Measurements from ENCODE around the gene PACSIN2.
"Not testable (repeated sequence)": the region's sequence is repeated elsewhere in the genome, so short reads cannot be mapped to it uniquely, and the experiment has no call there.

PACSIN2 gene

GRCh38 chr22:42932857-42933484, 82.0 kb downstream of the PACSIN2 start:
- CTCF ChIA-PET: interaction anchor here (1.4 kb wide), 1 partner anchor 65 kb away, joined by 4 read pairs; no protein-coding TSS in a partner anchor
- Mint-ChIP-seq H3K4me3 (no peak overlapping the region), H3K27me3 (no peaks in the 10 kb centered on the region), H3K27ac (no peak overlapping the region), H3K4me1 (peaks cover 43% of the 10 kb centered on the region), H3K36me3 (no peaks in the 10 kb centered on the region), H3K9me3 (no peaks in the 10 kb centered on the region)
- DNase-seq: no peak

GRCh38 chr22:42932197-42932519, 82.8 kb downstream of the PACSIN2 start:
- CTCF ChIA-PET: no interaction called here
- Mint-ChIP-seq H3K27me3 (no peaks in the 10 kb centered on the region), H3K27ac (no peak overlapping the region), H3K36me3 (no peaks in the 10 kb centered on the region), H3K4me3 (no peak overlapping the region), H3K9me3 (no peaks in the 10 kb centered on the region), H3K4me1 (peaks cover 35% of the 10 kb centered on the region)
- DNase-seq: no peak

GRCh38 chr22:42931421-42932196, 83.3 kb downstream of the PACSIN2 start:
- H3K4me3 Mint-ChIP-seq: no peak overlapping the region
- H3K36me3 Mint-ChIP-seq: no peaks in the 10 kb centered on the region
- H3K27me3 Mint-ChIP-seq: no peaks in the 10 kb centered on the region
- no peak for DNase-seq
- H3K4me1 Mint-ChIP-seq: peaks cover 31% of the 10 kb centered on the region
- no peaks in the 10 kb centered on the region for H3K9me3 Mint-ChIP-seq
- CTCF ChIA-PET: no interaction called here
- H3K27ac Mint-ChIP-seq: no peak overlapping the region

DNA sequence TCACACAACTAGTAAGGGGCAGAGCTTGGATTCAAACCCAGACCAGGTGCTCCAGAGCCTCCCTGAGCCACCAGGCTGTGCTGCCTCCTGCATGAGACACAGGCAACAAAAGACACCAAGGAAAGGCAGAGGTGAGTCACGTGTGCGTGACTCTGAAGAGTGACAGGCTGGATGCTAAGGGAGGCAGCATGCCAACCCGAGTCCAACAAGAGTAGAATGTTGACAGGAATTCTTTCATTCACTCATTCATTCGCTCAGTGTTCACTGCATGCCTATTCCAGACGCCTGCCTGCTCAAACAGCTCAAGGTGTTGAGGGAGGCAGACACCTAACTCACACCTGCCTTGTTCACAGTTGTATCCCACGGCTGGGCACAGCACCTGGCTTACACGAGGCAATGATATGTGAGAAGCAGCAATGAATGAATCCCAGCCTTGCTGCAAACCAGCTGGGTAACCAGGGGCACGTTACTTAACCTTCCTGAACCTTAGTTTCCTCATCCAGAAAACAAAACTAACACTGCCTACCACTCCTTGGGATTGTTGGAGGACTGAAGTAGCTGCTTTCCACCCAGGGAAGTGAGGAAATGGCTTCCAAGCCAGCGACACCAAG, 84.0 kb downstream of the PACSIN2 start:
- Mint-ChIP-seq H3K27me3 (no peaks in the 10 kb centered on the region), H3K9me3 (no peaks in the 10 kb centered on the region), H3K27ac (no peak overlapping the region), H3K4me1 (peaks cover 26% of the 10 kb centered on the region), H3K36me3 (no peaks in the 10 kb centered on the region), H3K4me3 (no peak overlapping the region)
- CTCF ChIA-PET: no interaction called here
- no peak for DNase-seq

DNA sequence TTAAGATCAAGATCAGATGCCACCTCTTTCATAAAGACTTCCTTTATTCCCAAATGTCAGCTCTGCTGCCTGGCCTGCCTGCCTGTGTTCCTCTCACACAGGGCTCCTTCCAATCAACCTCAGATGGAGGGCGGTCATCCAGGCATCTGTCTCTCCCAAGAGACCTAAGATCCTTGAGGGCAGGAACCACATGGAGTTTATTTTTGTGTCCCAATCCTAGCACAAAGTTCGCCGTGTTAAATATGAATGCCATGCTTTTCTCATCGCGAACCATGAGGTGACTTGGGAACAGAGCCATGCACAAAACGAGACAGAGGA, 85.2 kb downstream of the PACSIN2 start:
- DNase-seq: no peak
- Mint-ChIP-seq H3K27ac (no peak overlapping the region), H3K4me3 (no peak overlapping the region)

DNA sequence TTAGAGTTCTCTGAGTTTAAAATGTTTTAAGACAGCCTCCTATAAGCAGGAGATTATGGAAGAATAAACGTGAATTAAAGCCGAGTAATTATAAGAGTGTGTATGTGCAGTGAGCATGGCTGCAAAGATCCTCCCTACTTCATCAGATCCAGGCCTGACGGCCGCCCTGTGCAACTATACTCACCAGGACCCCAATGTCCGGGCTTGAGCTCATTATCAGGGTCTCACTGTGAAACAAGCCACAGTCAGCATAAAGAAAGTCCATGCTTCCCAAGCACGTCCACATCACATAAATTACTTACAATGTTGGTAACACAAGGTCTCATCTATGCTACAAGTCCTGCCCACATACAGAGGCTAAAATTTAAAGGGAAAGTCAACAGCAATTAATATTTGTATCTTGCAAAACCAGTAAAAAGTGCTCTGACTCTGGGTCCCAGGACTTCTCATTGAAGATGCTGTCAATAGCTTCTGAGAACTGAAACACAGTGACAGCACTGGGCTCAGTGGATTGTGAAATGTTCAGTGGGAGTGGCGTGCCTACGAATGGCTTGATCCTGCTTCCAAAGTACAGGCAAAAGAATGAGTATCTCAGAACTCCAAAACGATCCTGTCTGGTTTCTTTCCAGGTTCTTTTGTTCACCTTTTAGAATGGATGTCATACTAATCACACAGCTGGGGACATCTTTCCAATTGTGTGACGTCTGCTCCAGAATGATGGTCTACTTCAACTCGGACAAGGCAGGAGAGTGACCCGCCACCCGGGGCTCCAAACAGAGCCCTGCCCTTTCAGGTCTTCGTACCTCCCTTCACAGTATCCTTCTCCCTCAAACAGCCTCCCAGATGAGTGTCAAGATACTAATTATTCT, 85.7 kb downstream of the PACSIN2 start:
- Mint-ChIP-seq H3K4me1 (peaks cover 20% of the 10 kb centered on the region), H3K36me3 (no peaks in the 10 kb centered on the region), H3K27ac (no peak overlapping the region), H3K9me3 (no peaks in the 10 kb centered on the region), H3K4me3 (no peak overlapping the region), H3K27me3 (no peaks in the 10 kb centered on the region)
- no peak for DNase-seq
- CTCF ChIA-PET: interaction anchor here (1.1 to 1.4 kb wide), 2 partner anchors 10 to 105 kb away, joined by 3 to 4 read pairs; no protein-coding TSS in a partner anchor

More for the DNA sequence above, 85.2 kb downstream of the PACSIN2 start:
- Mint-ChIP-seq H3K4me1 (peaks cover 22% of the 10 kb centered on the region), H3K9me3 (no peaks in the 10 kb centered on the region), H3K36me3 (no peaks in the 10 kb centered on the region), H3K27me3 (no peaks in the 10 kb centered on the region)
- CTCF ChIA-PET: interaction anchor here (1.1 kb wide), 1 partner anchor 10 kb away, joined by 3 read pairs; no protein-coding TSS in a partner anchor

DNA sequence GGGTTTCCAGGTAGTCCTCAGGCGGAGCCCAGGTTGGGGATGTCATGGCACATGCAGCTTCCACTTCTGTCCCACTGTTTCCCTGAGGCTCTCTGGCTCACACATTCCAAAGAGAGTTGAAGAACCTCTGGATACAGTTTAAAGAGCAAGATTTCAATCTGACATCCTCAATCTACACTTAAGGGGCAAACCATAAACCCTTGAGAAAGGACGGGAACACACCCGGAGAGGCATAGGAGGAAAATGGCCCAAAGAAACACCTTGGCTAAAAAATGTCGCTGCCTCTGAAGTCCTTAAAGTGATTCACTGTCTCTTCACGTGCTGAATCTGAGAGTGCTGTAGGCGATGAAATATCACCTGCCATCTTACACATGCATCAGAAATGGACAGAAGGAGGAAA, 87.0 kb downstream of the PACSIN2 start:
- H3K9me3 Mint-ChIP-seq: no peaks in the 10 kb centered on the region
- no peak for DNase-seq
- no peaks in the 10 kb centered on the region for H3K27me3 Mint-ChIP-seq
- H3K27ac Mint-ChIP-seq: no peak overlapping the region
- H3K4me3 Mint-ChIP-seq: no peak overlapping the region
- peaks cover 13% of the 10 kb centered on the region for H3K4me1 Mint-ChIP-seq
- H3K36me3 Mint-ChIP-seq: no peaks in the 10 kb centered on the region
- CTCF ChIA-PET: interaction anchor here (1.4 kb wide), 1 partner anchor 106 kb away, joined by 4 read pairs; no protein-coding TSS in a partner anchor

DNA sequence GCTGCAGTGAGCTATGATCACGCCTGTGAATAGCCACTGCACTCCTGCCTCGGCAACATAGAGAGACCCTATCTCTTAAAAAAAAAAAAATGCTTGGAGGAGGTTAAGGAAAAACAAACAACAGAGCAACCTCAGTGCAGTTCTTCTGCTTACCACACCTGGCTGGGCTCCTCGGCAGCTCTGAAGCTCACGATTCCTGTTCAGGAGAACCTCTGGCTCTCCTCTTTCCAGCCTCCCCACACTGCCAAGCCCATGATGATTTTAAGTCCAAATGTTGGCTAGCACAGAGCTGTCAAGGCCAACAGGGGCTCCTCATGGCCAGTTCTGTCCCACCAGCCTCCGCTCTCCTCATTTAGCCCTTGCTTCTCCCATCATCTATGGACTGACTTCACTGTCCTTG, 88.2 kb downstream of the PACSIN2 start:
- DNase-seq: no peak
- peaks cover 17% of the 10 kb centered on the region for H3K4me1 Mint-ChIP-seq
- CTCF ChIA-PET: interaction anchor here (0.6 kb wide), 1 partner anchor 357 kb away, joined by 3 read pairs; no protein-coding TSS in a partner anchor
- no peaks in the 10 kb centered on the region for H3K27me3 Mint-ChIP-seq
- H3K36me3 Mint-ChIP-seq: no peaks in the 10 kb centered on the region
- H3K27ac Mint-ChIP-seq: no peak overlapping the region
- no peak overlapping the region for H3K4me3 Mint-ChIP-seq
- H3K9me3 Mint-ChIP-seq: no peaks in the 10 kb centered on the region

DNA sequence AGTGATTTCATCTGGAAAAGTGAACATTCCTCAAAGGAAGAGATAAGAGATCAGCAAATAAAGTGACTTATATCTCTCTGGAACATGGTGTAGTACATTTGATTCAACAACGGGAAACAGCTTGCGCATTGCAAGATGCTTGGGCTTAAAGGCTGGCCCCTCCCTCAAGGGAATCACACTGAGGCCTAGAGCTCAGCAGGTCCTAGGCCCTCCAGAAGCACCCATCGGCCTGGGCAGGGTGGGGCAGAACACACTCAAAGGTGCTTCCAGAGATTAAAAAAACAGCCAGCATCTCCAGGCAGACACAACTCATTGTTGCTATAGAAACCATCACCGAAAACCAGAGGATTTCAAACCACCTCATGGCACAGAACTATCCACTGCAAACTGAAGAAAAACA, 88.8 kb downstream of the PACSIN2 start:
- no peaks in the 10 kb centered on the region for H3K9me3 Mint-ChIP-seq
- H3K27me3 Mint-ChIP-seq: no peaks in the 10 kb centered on the region
- peaks cover 15% of the 10 kb centered on the region for H3K4me1 Mint-ChIP-seq
- no peak overlapping the region for H3K27ac Mint-ChIP-seq
- CTCF ChIA-PET: no interaction called here
- H3K36me3 Mint-ChIP-seq: no peaks in the 10 kb centered on the region
- H3K4me3 Mint-ChIP-seq: no peak overlapping the region
- DNase-seq: no peak

DNA sequence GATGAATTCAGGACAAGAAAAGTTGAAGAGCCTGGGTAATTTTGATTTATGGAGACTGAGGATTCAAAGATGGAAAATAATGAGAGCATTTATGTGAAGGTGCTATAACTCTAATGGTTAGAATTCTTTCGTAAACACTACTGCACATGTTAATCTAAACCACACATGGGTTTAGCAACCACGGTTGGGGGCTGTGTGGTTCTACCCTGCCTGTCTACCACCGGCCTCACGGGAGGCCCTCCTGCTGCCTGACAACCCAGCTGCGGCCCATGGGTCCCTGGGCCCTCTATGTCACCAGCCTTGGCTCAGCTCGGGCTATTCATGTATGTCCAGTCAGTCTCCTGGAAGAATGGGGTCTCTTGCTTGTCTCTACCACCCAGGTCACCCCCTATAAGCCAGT, 89.4 kb downstream of the PACSIN2 start:
- peaks cover 15% of the 10 kb centered on the region for H3K4me1 Mint-ChIP-seq
- H3K36me3 Mint-ChIP-seq: no peaks in the 10 kb centered on the region
- no peak for DNase-seq
- H3K27ac Mint-ChIP-seq: no peak overlapping the region
- no peak overlapping the region for H3K4me3 Mint-ChIP-seq
- CTCF ChIA-PET: no interaction called here
- H3K9me3 Mint-ChIP-seq: no peaks in the 10 kb centered on the region
- H3K27me3 Mint-ChIP-seq: no peaks in the 10 kb centered on the region

GRCh38 chr22:42925031-42925430, 89.9 kb downstream of the PACSIN2 start:
- H3K27ac Mint-ChIP-seq, H3K27me3 Mint-ChIP-seq, H3K9me3 Mint-ChIP-seq, CTCF ChIA-PET, DNase-seq, H3K36me3 Mint-ChIP-seq, H3K4me3 Mint-ChIP-seq: not testable (repeated sequence)
- peaks cover 15% of the 10 kb centered on the region for H3K4me1 Mint-ChIP-seq

GRCh38 chr22:42924436-42924835, 90.5 kb downstream of the PACSIN2 start:
- no peak for DNase-seq
- Mint-ChIP-seq H3K4me1 (peaks cover 15% of the 10 kb centered on the region), H3K9me3 (no peaks in the 10 kb centered on the region), H3K4me3 (no peak overlapping the region), H3K27me3 (no peaks in the 10 kb centered on the region), H3K36me3 (no peaks in the 10 kb centered on the region), H3K27ac (no peak overlapping the region)
- CTCF ChIA-PET: no interaction called here

DNA sequence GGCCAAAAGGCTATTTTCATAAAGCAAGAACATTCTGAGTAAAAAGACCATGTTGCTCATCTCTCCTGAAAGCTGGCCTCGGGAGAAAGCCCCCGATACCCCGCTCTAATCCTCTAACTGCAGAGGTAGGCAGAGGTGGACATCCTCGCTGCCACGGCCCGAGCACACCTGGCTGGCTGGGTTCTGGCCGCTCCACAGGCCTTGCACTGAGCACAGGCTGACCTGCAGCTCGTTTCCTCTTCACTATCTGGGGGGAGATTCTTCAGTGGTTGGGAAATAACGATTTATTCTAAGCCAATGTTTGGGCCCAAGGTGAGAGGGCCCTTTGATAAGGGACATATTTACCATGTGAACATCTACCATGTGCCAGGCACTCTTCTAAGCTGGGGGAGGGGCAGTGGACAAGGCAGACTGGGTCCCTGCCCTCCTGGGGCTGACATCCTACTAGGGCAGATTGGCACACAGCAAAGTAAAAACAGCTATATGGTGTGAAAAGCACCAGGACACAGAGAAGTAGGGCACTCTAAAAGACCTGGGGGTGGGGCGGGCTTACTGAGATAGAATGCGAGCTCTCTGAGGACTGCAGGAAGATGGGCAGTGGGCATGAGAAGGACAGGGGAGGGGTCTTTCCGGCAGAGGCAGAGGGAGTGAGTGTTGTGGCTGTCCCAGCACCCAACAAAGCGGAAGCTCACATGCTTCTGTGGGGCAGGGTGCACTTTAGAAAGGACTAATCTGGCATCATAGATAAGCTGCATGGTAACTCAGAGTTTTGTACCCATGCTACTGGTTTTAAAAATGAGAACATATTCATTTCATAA, 92.4 kb downstream of the PACSIN2 start:
- Mint-ChIP-seq H3K9me3 (no peaks in the 10 kb centered on the region), H3K4me3 (no peak overlapping the region), H3K27me3 (no peaks in the 10 kb centered on the region), H3K4me1 (peaks cover 15% of the 10 kb centered on the region), H3K36me3 (no peaks in the 10 kb centered on the region), H3K27ac (no peak overlapping the region)
- CTCF ChIA-PET: interaction anchor here (0.6 kb wide), 1 partner anchor 211 kb away, joined by 3 read pairs; no protein-coding TSS in a partner anchor
- DNase-seq: no peak

Measured in activated naive CD4-positive, alpha-beta T cell treated with anti-CD3 and anti-CD28 coated beads, Interleukin-2, amount 10 ng/mL, durations not matched to agents 7 days and 5 days (primary cell).